ENCODE measurements around the gene MLXIP. TPM values are rescaled to one million over a fixed set of nuclear protein-coding genes. Genes with fewer than 3 reads are reported as not detected.
"Not testable (repeated sequence)": the region's sequence is repeated elsewhere in the genome, so short reads cannot be mapped to it uniquely, and the experiment has no call there.

The MLXIP gene
- total RNA-seq, 6 donors from 2014 or later, result 30.4 to 167 (median 55.0) TPM

DNA sequence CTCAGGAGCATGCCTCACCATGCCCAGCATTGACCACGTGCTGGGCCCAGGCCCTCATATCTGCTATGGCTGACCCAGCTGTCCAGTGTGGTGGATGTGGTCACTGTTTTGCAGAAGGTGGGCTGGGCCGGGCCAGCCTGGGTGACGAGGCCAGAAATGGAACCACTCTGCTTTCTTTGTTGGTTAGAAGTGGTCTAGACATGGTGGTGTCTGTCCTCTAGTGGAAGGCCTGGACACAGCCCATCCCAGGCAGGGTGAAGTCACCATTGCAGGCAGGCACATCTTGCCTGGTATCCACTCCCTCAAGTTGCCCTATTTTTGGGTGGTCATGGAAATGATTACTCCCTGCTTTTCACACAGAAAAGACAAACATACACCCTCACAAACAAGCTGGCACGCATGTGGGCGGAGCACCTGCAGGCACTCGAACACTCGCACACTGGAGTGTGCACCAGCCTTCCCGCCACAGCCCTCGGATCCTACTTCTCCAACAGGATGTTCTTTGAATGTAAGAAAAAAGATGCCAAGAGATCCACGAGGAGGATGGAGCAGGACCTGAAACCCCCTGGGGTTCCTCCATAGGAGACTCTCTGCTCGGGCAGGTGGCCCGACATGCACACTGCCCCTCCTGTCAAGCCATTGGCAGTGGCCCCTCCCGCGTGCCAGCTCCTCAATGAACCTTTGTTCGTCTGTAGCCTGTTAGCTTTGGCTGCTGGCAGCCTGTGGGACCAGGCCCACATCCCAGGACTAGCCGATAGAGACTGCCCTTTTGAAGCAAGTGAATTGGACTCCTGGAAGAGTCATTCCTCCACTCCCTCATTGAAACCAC is 38.4 kb downstream of the MLXIP start:
- WGBS, 2 donors, result 78 to 80% methylated on average over 12 to 16 of the region's 16 CpGs
- no peak overlapping the region for H3K27ac ChIP-seq
- DNase-seq, result no peak
- H3K4me3 ChIP-seq, result no peak overlapping the region
- peaks cover 4 to 7% (median 5%) of the 10 kb centered on the region in 4 donors for H3K4me1 ChIP-seq
- peak in 1 of 2 donors; percentile 38 for ATAC-seq (ENCODE audit: low FRiP score in 2 of 2)
- TF ChIP-seq POLR2AphosphoS5 (IDR thresholded peaks at IDR 0.05), result no peak
- TF ChIP-seq, protein P1, sequence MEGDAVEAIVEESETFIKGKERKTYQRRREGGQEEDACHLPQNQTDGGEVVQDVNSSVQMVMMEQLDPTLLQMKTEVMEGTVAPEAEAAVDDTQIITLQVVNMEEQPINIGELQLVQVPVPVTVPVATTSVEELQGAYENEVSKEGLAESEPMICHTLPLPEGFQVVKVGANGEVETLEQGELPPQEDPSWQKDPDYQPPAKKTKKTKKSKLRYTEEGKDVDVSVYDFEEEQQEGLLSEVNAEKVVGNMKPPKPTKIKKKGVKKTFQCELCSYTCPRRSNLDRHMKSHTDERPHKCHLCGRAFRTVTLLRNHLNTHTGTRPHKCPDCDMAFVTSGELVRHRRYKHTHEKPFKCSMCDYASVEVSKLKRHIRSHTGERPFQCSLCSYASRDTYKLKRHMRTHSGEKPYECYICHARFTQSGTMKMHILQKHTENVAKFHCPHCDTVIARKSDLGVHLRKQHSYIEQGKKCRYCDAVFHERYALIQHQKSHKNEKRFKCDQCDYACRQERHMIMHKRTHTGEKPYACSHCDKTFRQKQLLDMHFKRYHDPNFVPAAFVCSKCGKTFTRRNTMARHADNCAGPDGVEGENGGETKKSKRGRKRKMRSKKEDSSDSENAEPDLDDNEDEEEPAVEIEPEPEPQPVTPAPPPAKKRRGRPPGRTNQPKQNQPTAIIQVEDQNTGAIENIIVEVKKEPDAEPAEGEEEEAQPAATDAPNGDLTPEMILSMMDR (IDR thresholded peaks at IDR 0.05), result peak in 2 of 6 experiments; percentile 6
- no peak for TF ChIP-seq POLR2A (IDR thresholded peaks at IDR 0.05)
- TF ChIP-seq EP300 (IDR thresholded peaks at IDR 0.05), result no peak
- H3K36me3 ChIP-seq, result peaks cover 0 to 2% (median 0%) of the 10 kb centered on the region in 4 donors
- H3K27me3 ChIP-seq, result no peaks in the 10 kb centered on the region
- H3K9me3 ChIP-seq, result no peaks in the 10 kb centered on the region

DNA sequence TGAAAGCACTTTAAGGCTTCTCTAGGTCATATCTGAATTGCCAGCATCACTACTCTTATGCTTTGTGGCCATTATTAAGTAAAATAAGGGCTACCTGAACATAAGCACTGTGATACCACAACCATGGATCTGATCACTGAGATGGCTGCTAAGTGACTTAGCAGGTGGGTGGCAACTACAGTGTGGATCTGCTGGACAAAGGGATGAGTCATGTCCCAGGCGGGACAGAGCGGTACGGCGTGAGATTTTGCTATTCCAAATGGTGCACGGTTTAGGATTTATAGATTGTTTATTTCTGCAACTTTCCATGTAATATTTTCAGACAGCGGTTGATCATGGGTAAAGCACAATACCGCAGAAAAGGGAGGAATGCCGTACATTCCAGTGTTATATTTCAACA is 39.4 kb downstream of the MLXIP start:
- TF ChIP-seq POLR2A (IDR thresholded peaks at IDR 0.05) (no peak), POLR2AphosphoS5 (IDR thresholded peaks at IDR 0.05) (no peak), EP300 (IDR thresholded peaks at IDR 0.05) (no peak)
- TF ChIP-seq, protein P1 (IDR thresholded peaks at IDR 0.05), result no peak
- WGBS, 2 donors, result 93 to 95% methylated on average over 8 of the region's 8 CpGs
- Histone ChIP-seq H3K4me1 (peaks cover 9 to 14% (median 12%) of the 10 kb centered on the region in 4 donors), H3K36me3 (peaks cover 0 to 2% (median 0%) of the 10 kb centered on the region in 4 donors), H3K27me3 (no peaks in the 10 kb centered on the region), H3K9me3 (no peaks in the 10 kb centered on the region), H3K4me3 (no peak overlapping the region), H3K27ac (no peak overlapping the region)
- no peak for DNase-seq
- no peak for ATAC-seq (ENCODE audit: low FRiP score in 2 of 2)

DNA sequence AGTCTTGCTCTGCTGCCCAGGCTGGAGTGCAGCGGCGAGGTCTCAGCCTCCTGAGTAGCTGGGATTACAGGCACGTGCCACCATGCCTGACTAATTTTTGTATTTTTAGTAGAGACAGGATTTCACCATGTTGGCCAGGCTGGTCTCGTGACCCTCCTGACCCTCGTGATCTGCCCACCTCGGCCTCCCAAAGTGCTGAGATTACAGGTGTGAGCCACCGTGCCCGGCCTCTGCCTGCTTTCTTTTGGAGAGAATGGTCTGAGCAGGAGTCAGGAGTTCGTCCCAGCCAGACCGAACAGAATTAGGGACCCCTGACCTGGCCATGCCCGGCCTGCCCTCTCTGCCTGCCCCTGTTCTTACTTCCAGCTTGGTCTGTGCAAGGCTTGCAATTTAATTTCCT is 42.8 kb downstream of the MLXIP start:
- ATAC-seq (ENCODE audit: low FRiP score in 2 of 2), result not testable (repeated sequence)

DNA sequence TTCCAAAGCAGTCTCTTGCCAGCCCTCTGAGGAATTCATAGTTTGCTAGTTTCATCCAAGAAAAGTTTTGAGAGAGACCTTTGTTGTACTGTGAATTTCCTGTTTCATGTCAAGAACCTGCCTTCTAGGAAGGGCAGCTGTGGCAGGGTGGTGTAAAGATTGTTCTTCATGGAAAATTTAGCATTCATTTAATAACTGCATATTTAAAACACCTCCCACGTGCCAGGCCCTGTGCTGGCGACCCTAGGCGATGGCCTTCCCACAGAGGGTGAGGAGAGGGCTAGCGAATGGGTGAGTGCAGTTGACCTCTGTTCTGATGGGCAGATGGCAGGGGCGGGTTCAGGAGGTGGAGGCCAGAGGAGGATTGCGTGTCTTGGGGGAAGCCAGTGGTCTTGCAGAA is 43.2 kb downstream of the MLXIP start:
- DNase-seq, result no peak

More for the DNA sequence above, 42.8 kb downstream of the MLXIP start:
- not testable (repeated sequence) for H3K36me3 ChIP-seq, H3K27me3 ChIP-seq, H3K4me3 ChIP-seq, DNase-seq, H3K9me3 ChIP-seq
- 81 to 89% methylated on average over 11 of the region's 11 CpGs for WGBS, 2 donors
- Histone ChIP-seq H3K4me1 (peaks cover 16 to 39% (median 23%) of the 10 kb centered on the region in 4 donors), H3K27ac (peak overlapping the region in 2 of 4 donors; percentile 8 to 16)

More for the DNA sequence above, 43.2 kb downstream of the MLXIP start:
- no peak overlapping the region for H3K4me3 ChIP-seq
- WGBS, 2 donors, result 75 to 79% methylated on average over 6 of the region's 6 CpGs
- H3K36me3 ChIP-seq, result no peaks in the 10 kb centered on the region
- TF ChIP-seq POLR2AphosphoS5 (IDR thresholded peaks at IDR 0.05) (no peak), POLR2A (IDR thresholded peaks at IDR 0.05) (no peak), EP300 (IDR thresholded peaks at IDR 0.05) (no peak)
- TF ChIP-seq, protein P1 (IDR thresholded peaks at IDR 0.05), result no peak
- H3K27me3 ChIP-seq, result no peaks in the 10 kb centered on the region
- peaks cover 16 to 39% (median 23%) of the 10 kb centered on the region in 4 donors for H3K4me1 ChIP-seq
- H3K9me3 ChIP-seq, result no peaks in the 10 kb centered on the region
- ATAC-seq (ENCODE audit: low FRiP score in 2 of 2), result no peak
- H3K27ac ChIP-seq, result peak overlapping the region in 2 of 4 donors; percentile 8 to 16
